ENCODE measurements around the gene PRKRIP1. TPM values are rescaled to one million over a fixed set of nuclear protein-coding genes. Genes with fewer than 3 reads are reported as not detected.

The PRKRIP1 gene
- total and polyA plus RNA-seq, 9 donors = 17.4 to 28.8 (median 23.9) TPM

GRCh38 chr7:102410123-102410522 is 14.0 kb downstream of the PRKRIP1 start:
- no peak for DNase-seq
- no peaks in the 10 kb centered on the region for H3K36me3 ChIP-seq
- intact Hi-C loops (cut with DNase I) = no loop called here
- H3K4me3 ChIP-seq = no peak overlapping the region
- no peak for TF ChIP-seq CTCF (IDR thresholded peaks at IDR 0.05)
- TF ChIP-seq EP300 (IDR thresholded peaks at IDR 0.05) = no peak
- no peak for TF ChIP-seq POLR2A (IDR thresholded peaks at IDR 0.05)
- WGBS, 3 donors = 73 to 75% (median 74%) methylated on average over 6 of the region's 6 CpGs
- no peak overlapping the region for H3K27ac ChIP-seq
- H3K27me3 ChIP-seq = no peaks in the 10 kb centered on the region
- H3K9me3 ChIP-seq = no peaks in the 10 kb centered on the region
- H3K4me1 ChIP-seq (ENCODE audit: insufficient read depth) = no peaks in the 10 kb centered on the region

GRCh38 chr7:102410918-102411317 is 14.8 kb downstream of the PRKRIP1 start:
- no peak overlapping the region for H3K27ac ChIP-seq
- H3K36me3 ChIP-seq = no peaks in the 10 kb centered on the region
- WGBS, 3 donors = 85 to 91% (median 87%) methylated on average over 5 of the region's 5 CpGs

GRCh38 chr7:102412548-102412947 is 16.4 kb downstream of the PRKRIP1 start:
- H3K4me1 ChIP-seq (ENCODE audit: insufficient read depth) = no peaks in the 10 kb centered on the region
- no peak overlapping the region for H3K27ac ChIP-seq
- TF ChIP-seq EP300 (IDR thresholded peaks at IDR 0.05) (no peak), POLR2A (IDR thresholded peaks at IDR 0.05) (no peak), CTCF (IDR thresholded peaks at IDR 0.05) (no peak)
- H3K36me3 ChIP-seq = no peaks in the 10 kb centered on the region
- H3K4me3 ChIP-seq = no peak overlapping the region
- no peak for DNase-seq
- intact Hi-C loops (cut with DNase I) = no loop called here
- H3K9me3 ChIP-seq = no peaks in the 10 kb centered on the region
- no peaks in the 10 kb centered on the region for H3K27me3 ChIP-seq
- WGBS, 3 donors = 51 to 54% (median 53%) methylated on average over 6 of the region's 6 CpGs

More at GRCh38 chr7:102410918-102411317, 14.8 kb downstream of the PRKRIP1 start:
- Histone ChIP-seq H3K27me3 (no peaks in the 10 kb centered on the region), H3K9me3 (no peaks in the 10 kb centered on the region), H3K4me1 (ENCODE audit: insufficient read depth) (no peaks in the 10 kb centered on the region), H3K4me3 (no peak overlapping the region)
- no peak for TF ChIP-seq CTCF (IDR thresholded peaks at IDR 0.05)
- TF ChIP-seq POLR2A (IDR thresholded peaks at IDR 0.05) = no peak
- no peak for TF ChIP-seq EP300 (IDR thresholded peaks at IDR 0.05)
- intact Hi-C loops (cut with DNase I) = no loop called here
- DNase-seq = no peak

GRCh38 chr7:102413091-102413490 is 16.9 kb downstream of the PRKRIP1 start:
- Histone ChIP-seq H3K27me3 (no peaks in the 10 kb centered on the region), H3K4me3 (no peak overlapping the region), H3K36me3 (no peaks in the 10 kb centered on the region), H3K27ac (no peak overlapping the region), H3K4me1 (ENCODE audit: insufficient read depth) (no peaks in the 10 kb centered on the region), H3K9me3 (no peaks in the 10 kb centered on the region)
- TF ChIP-seq EP300 (IDR thresholded peaks at IDR 0.05) (no peak), POLR2A (IDR thresholded peaks at IDR 0.05) (no peak), CTCF (IDR thresholded peaks at IDR 0.05) (no peak)
- intact Hi-C loops (cut with DNase I) = no loop called here
- 52 to 59% (median 56%) methylated on average over 5 of the region's 5 CpGs for WGBS, 3 donors
- DNase-seq = no peak
